Dermis microvascular lymphatic vessel endothelial cell (primary cell): ENCODE data around the gene DHRS2. TPM values are rescaled to one million over a fixed set of nuclear protein-coding genes. Genes with fewer than 3 reads are reported as not detected.
A peak's percentile ranks its signal among the peaks of the same experiment; 100 is the strongest.
"Not testable (repeated sequence)": the region's sequence is repeated elsewhere in the genome, so short reads cannot be mapped to it uniquely, and the experiment has no call there.

ENCODE experiments used
- DNase-seq, 2 donors: peaks; one replicate each; pipeline versions ENCODE4 v3.0.0 to v3.0.0-alpha.2; 2010; ENCODE audit warnings: low read depth in 2 of 2
- total RNA-seq: library from RNA; depleted of rRNA; stranded (reverse); fragments of >200 nt; gene quantifications from 2 replicates; pipeline ENCODE4 v1.2.1, GENCODE V29; 2014

The DHRS2 gene
- 1.7 and 2.0 TPM in 2 replicates for total RNA-seq

DNA sequence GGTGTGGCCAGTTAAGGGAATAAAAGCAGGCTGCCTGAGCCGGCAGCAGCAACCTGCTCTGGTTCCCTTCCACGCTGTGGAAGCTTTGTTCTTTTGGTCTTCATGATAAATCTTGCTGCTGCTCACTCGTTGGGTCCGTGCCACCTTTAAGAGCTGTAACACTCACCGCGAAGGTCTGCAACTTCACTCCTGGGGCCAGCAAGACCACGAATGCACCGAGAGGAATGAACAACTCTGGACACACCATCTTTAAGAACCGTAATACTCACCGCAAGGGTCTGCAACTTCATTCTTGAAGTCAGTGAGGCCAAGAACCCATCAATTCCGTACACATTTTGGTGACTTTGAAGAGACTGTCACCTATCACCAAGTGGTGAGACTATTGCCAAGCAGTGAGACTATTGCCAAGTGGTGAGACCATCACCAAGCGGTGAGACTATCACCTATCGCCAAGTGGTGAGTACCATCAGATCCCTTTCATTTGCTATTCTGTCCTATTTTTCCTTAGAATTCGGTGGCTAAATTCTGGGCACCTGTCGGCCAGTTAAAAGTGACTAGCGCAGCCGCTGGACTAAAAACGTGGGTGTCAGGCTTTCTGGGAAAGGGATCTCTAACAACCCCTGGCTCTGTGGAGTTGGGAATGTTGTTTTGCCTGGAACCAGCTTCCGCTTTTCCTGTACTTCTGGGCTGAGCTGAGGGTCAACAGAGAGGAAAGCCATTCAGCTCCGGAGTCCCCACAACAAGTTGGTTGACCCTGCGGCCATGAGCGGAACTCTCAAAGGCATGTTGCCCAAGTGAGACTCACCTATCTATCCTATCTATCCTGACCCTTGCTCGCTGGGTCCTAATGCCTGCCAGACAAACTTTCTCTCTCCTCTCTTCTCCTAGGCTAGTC lies at the start of gene DHRS2:
Gene DHRS2 (plus strand): TSS at position 48 of the 895 bp plus-strand sequence. CDS start 2,501 bp downstream, outside the sequence.
- peak in 1 of 2 donors; percentile 16 for DNase-seq

DNA sequence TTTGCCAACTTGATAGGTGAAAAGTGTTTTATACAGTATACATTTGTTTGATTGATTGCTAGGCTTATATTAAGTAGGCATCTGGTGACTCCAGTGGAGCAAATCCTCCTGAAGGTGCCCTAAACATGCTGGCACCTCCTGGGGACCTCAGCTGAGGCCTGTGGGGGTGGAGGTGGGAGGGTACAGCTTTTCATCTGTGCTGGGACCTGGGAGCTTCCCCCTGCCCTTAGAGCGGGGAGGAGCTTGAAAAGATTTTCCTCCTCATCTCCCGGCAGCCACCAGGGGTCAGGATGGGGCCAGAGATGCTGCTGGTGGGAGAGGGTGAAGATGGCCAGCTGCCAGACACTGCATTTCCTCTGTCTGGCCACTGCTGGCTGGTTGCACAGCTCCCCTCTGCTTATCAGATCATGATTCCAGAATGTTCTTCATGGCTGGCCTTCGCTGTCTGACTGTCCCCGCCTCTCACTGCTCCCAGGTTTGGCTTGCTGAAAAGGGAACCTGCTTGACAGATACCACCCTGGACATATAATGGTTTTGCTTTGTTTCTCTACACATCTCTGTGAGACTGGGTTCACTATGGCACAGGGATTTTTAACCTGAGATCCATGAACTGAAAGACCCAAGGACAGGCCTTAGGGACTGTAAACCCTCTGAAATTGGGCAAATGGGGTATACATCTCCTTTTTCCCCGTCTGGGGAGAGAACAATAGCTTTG lies 47.1 kb upstream of the DHRS2 start:
- DNase-seq: peak; percentile 75 to 90

DNA sequence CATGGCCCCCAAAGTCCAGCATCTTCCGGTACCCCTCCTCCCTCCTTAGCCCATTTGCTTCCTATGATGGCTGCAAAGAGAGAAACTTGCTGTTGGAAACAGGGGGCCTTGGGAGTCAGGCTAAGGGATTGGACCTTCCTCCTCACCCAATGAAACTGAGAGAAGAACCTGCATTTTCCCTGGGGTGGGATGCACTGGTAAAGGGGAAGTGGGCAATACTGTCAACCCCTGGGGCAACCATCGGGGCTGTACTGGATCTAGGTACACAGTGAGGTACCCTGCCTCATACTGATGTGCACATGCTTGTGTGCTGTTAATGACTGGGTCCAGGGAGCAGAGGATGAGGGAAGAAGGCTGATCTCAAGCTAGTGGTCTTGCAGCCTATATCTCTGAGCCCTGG lies 46.6 kb upstream of the DHRS2 start:
- DNase-seq: no peak

DNA sequence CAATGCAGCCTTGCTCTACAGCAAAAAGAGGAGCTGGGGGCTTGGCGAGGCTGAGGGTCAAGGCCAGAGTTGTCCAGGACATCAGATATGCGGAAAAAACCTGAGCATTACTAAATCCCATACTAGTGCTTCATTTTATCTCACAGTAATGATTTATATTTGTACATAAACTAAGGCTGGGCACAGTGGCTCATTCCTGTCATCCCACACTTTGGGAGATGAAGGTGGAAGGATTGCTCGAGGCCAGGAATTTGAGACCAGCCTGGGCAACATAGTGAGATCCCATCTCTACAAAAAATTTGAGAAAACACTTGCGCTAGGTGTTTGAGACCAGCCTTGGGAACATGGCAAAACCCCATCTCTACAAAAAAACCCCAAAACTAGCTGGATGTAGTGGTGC lies 46.0 kb upstream of the DHRS2 start:
- no peak for DNase-seq

DNA sequence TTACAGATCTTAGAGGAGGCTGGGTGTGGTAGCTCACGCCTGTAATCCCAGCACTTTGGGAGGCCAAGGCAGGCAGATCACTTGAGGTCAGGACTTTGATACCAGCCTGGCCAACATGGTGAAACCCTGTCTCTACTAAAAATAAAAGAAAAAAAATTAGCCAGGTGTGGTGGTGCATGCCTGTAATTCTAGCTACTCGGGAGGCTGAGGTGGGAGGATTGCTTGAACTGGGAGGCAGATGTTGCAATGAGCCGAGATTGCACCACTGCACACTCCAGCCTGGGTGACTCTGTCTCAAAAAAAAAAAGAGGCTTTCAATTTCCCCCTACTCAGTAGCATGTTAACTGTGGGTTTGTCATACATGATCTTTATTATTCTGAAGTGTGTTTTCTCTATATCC lies 42.0 kb upstream of the DHRS2 start:
- not testable (repeated sequence) for DNase-seq

DNA sequence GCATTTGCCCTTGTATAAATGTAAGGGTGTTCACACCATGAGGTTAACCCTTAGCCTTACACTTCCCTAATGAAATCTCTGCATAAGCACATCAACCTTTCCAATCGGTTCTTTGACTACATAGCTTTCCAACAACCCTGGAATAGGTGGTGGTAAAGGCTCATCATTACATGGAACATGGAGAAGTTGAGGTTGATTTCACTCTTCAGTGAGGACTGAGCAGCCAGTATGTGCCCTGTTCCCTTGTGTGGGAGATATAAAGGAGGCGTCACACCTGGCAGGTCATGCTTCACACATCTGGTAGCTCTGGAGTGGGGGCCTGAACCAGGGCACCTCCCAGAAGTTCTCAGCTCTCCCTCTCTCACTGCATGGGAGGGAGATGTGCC lies 35.8 kb upstream of the DHRS2 start:
- no peak for DNase-seq

DNA sequence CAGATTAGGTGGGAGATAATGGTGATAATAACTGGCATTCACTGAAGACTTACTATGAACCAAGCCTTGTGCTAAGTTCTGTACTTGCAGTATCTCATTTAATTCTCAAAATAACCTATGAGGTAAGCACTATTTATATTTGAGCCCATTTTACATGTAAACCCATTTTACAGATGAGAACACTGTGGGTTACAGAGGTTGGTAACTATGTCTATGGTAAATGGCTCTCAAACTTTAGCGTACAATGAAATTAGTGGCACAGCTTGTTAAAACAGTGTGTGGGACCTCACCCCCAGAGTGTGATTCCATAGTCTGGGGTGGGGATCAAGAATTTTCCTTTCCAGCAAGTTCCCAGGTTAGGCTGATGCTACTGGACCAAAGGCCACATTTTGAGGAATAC lies 35.4 kb upstream of the DHRS2 start:
- DNase-seq: no peak

DNA sequence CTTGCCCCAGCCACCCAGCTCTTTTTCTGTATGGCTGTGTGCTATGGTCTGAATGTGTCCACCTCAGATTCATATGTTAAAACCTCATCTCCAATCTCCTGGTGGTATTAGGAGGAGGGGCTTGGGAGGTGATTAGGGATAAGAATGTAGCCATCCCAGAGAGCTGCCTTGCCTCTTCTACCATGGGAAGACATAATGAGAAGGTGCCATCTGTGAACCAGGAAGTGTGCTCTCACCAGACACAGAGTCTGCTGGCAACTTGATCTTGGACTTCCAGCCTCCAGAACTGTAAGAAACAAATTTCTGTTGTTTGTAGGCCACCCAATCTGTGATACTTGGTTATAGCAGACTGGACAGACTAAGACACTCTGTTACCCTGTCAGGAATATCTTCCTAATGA lies 34.7 kb upstream of the DHRS2 start:
- DNase-seq: no peak

DNA sequence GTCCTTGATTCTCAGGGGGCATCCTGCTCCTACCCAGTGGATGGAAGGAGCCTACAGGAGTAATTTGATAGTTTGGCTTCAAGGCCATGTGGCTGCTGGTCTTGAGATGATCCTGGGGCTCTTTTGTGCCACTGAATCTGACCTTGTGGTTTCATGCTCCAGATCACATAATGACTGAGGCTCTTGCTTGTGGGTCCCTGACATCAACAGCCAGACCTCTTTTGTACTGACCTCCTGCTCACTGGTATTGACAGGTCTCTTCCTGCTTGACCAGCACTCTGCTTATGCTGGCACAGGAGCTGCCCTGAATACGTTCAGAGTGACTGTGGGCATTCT lies 34.4 kb upstream of the DHRS2 start:
- DNase-seq: no peak

DNA sequence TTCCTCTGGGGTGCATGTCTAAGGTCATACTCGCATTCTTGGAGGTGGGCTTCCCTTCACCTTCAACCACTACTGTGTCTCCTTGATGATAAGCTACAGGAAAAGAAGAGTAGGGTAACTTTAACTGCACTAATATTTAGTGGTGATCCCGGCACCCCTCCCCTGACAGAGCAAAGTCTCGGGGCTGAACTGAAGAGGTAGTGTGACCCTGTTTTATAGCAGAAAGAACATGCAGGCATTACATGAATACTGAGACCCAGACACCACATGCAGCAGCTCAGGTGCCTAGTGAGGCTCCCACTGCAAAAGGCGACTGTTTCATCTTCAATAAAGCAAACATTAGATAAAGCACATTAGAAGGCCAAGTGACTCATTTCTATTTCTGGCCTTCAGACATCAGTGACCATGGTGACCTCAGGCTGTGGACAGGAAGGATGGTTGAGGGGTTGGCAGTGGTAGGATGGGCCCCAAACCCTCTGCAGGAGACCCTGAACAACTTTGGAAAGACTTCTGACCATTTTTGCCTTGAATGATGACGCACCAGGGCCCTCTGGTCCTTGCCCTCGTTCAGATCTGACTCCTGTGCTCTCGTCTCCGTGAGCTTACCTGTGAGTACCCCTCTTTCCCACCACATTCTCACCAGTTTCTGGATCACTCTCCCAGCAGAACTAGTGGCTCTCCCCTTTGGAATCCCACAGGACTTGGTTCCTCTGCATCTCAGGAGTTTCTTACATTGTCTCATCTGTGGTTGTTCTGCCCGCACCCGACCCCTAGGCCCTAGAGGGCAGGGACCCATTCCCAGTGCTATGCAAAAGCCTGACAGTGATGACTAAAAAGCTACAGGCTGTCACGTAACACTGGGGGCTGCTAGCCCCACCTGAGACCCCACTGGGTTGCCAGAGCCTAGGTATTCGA lies 33.7 kb upstream of the DHRS2 start:
- DNase-seq: no peak

DNA sequence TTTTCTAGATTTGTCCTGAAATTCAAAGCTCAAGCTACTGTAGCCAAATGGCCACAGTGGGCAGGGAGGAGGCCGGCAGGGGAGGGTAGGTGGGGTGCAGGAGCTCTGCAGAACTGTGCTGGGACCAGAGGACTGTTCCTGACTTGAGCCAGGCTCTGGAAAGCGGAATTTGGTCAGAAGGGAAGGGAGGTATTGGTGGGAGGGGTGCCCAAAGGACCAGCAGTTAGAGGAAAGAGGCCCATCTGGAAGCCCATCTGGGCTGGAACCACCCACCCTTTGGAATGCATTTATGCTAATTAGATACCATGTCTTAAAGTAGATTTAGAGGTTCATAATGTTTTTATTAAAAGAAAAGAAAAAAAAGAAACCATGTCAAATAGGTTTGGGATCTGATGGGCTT lies 33.1 kb upstream of the DHRS2 start:
- no peak for DNase-seq

GRCh38 chr14:23604148-23604547 lies 32.0 kb upstream of the DHRS2 start:
- DNase-seq: no peak

DNA sequence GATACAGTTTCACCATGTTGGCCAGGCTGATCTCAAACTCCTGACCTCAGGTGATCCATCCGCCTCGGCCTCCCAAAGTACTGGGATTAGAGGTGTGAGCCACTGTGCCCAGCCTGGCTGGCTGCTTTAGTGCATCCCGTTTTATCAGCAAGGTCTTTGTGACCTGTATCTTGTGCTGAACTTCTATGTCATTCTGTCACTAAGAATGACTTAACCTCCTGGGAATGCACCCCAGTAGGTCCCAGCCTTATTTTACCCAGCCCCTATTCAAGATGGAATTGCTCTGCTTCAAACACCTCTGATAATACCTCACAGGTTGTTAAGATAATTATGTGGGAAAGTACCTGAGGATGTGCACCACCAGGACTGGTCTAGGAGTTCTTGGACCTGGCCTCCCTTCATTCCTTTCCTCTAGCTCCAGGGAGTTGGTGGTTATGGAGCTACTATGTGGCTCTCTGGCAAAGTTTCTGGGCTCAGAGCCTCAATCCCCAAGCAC lies 31.4 kb upstream of the DHRS2 start:
- no peak for DNase-seq

DNA sequence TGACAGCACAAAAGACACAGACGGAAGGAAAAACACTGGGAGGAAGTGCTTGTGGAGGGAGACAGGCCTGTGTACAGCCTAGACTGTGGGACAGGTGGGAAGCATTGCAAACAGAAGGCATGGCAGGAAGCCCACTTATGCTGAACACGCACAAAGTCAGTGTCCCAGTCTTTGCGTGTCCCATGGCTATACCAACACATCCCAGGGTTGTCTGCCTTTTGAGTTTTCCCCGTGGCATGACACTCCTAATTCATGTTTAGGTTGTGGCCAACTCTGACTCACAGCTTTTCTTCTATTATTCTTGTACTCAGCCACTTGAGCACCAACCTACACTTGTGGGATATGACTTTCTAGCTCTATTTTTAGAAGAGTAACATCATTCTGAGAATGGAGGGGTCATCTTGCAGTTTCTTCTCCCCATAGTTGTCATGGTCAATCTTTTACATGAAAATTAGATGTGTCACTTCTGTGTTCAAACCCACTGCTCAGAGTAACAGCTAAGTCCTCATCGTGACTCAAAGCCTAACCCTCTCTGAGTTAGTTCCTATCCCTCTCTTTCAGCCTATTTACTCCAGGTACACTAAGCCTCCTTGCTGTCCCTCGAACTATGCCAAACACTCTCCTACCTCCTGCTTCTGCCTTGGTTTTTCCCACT lies 30.1 kb upstream of the DHRS2 start:
- no peak for DNase-seq

GRCh38 chr14:23608454-23608853 lies 27.7 kb upstream of the DHRS2 start:
- DNase-seq: no peak

GRCh38 chr14:23609001-23609400 lies 27.2 kb upstream of the DHRS2 start:
- no peak for DNase-seq

- not testable (repeated sequence) for DNase-seq
These were observed 26.6 kb upstream of the DHRS2 start for GRCh38 chr14:23609411-23610089.

DNA sequence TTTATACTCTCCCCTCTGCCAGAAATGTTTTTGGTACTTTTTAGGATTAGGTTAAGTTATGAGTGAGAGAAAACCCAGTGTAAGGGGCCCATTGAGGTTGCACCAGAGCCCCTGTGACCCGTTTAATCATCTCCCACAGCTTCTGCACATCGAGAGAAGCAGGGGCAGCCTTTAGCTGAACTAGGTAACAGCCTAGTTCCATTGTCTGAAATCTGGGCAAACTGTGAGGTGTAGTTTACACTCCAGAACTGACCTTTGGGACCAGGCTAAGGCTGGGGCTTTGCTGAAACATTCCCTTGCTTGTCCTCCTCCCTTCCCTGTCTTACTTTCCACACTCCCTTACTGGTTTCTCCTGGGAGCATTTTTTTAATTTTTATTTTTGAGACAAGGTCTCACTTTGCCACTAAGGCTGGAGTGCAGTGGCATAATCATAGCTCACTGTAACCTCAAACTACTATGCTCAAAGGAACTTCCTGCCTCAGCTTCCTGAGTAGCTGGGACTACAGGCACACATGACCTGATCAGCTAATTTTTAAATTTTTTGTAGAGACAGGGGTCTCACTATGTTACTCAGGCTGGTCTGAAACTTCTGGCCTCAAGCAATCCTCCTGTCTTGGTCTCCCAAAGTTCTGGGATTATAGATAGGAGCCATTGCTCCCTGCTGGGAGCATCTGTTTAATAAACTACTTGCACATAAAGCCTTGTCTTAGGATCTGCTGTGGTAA lies 25.9 kb upstream of the DHRS2 start:
- DNase-seq: no peak

- no peak for DNase-seq
These were observed 25.3 kb upstream of the DHRS2 start for GRCh38 chr14:23610815-23611289.

- no peak for DNase-seq
These were observed 23.8 kb upstream of the DHRS2 start for GRCh38 chr14:23612354-23612732.
